GM12801 (cell line): ENCODE results near the gene CD6.

Source experiments
- CTCF ChIP-seq: IDR thresholded peaks from one replicate; pipeline ENCODE4 v1.5.1; 2011; ENCODE audit warnings: control low read depth; ENCODE audit not compliant: insufficient read length; ENCODE audit errors: extremely low read depth

CD6 gene

GRCh38 chr11:60972182-60973030, 926 bp downstream of the CD6 start:
- TF ChIP-seq CTCF, result no peak

- TF ChIP-seq CTCF, result no peak
Observed at GRCh38 chr11:60973699-60974098, 2.2 kb downstream of the CD6 start.

- TF ChIP-seq CTCF, result no peak
Observed at GRCh38 chr11:60974726-60975125, 3.2 kb downstream of the CD6 start.

GRCh38 chr11:60977224-60977623, 5.7 kb downstream of the CD6 start:
- TF ChIP-seq CTCF, result no peak

GRCh38 chr11:60977836-60978235, 6.4 kb downstream of the CD6 start:
- no peak for TF ChIP-seq CTCF

- no peak for TF ChIP-seq CTCF
Observed at GRCh38 chr11:60978546-60979380, 7.3 kb downstream of the CD6 start.

GRCh38 chr11:60981515-60981914, 10.0 kb downstream of the CD6 start:
- no peak for TF ChIP-seq CTCF
